MM.1S (cell line): ENCODE data around the gene SYNDIG1.
"Not testable (repeated sequence)": the region's sequence is repeated elsewhere in the genome, so short reads cannot be mapped to it uniquely, and the experiment has no call there.

Experiments used
- EZH2 ChIP-seq: fragments of 300-600 bp; sonication (generic); optimal IDR thresholded peaks from 2 replicates; pipeline ENCODE3; 2017; ENCODE audit warnings: low read depth, mild to moderate bottlenecking, antibody characterized with exemption, low read length, mixed read lengths
- TF ChIP-seq, protein P1 (sequence below): fragments of 300-600 bp; sonication (generic); IDR thresholded peaks from 2 replicates; pipeline ENCODE4 v1.5.1; 2016; ENCODE audit warnings: antibody characterized with exemption, low read length, mixed read lengths

- TF ChIP-seq, protein P1, sequence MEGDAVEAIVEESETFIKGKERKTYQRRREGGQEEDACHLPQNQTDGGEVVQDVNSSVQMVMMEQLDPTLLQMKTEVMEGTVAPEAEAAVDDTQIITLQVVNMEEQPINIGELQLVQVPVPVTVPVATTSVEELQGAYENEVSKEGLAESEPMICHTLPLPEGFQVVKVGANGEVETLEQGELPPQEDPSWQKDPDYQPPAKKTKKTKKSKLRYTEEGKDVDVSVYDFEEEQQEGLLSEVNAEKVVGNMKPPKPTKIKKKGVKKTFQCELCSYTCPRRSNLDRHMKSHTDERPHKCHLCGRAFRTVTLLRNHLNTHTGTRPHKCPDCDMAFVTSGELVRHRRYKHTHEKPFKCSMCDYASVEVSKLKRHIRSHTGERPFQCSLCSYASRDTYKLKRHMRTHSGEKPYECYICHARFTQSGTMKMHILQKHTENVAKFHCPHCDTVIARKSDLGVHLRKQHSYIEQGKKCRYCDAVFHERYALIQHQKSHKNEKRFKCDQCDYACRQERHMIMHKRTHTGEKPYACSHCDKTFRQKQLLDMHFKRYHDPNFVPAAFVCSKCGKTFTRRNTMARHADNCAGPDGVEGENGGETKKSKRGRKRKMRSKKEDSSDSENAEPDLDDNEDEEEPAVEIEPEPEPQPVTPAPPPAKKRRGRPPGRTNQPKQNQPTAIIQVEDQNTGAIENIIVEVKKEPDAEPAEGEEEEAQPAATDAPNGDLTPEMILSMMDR, result not testable (repeated sequence)
- TF ChIP-seq EZH2, result not testable (repeated sequence)
These were observed 43.0 kb downstream of the SYNDIG1 start for GRCh38 chr20:24512441-24512840.
